Stomach (tissue), 4 donors: ENCODE data around the gene RFC2.

Source experiments
- POLR2A ChIP-seq, 4 donors: fragments of 450-650 bp; IDR thresholded peaks; one replicate each; pipeline ENCODE4 v1.6.1; 2016; ENCODE audit warnings: antibody characterized with exemption in 4 of 4, control low read depth in 2 of 4, mild to moderate bottlenecking in 1 of 4, moderate library complexity in 1 of 4
- POLR2AphosphoS5 ChIP-seq, 3 donors: sonication (generic); formaldehyde crosslinking; IDR thresholded peaks; one replicate each; pipeline ENCODE4 v1.6.1; 2016; ENCODE audit warnings: antibody characterized with exemption in 3 of 3
- TF ChIP-seq, protein P1 (sequence below), 7 experiments: fragments of 450-650 bp in 4 of 7; fragments of 200-600 bp in 3 of 7; sonication (generic) in 3 of 7; IDR thresholded peaks; one replicate each; pipeline ENCODE4 v1.5.1; 2016 to 2019; ENCODE audit warnings: antibody characterized with exemption in 7 of 7, control low read depth in 2 of 7, mild to moderate bottlenecking in 1 of 7

DNA sequence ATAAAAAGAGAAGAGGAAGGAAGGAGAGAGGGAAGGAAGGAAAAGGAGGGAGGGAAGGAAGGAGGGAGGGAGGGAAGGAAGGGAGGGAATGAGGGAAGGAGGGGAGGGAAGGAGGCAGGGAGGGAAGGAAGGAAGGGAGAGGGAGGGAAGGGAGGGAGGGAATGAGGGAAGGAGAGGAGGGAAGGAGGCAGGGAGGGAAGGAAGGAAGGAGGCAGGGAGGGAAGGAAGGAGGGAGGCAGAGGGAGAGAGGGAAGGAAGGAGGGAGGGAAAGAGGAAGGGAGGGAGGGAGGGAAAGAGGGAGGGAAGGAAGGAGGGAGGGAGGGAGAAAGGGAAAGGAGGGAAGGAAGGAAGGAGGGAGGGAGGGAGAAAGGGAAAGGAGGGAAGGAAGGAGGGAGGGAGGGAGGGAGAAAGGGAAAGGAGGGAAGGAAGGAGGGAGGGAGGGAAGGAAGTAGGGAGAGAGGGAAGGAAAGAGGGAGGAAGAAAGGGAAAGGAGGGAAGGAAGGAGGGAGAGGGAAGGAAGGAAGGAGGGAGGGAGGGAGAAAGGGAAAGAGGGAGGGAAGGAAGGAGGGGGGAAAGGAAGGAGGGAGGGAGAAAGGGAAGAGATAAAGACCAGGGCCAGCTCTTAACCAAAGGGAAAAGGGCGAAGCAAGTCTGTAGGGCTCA, 50.1 kb downstream of the RFC2 start:
- TF ChIP-seq, protein P1, sequence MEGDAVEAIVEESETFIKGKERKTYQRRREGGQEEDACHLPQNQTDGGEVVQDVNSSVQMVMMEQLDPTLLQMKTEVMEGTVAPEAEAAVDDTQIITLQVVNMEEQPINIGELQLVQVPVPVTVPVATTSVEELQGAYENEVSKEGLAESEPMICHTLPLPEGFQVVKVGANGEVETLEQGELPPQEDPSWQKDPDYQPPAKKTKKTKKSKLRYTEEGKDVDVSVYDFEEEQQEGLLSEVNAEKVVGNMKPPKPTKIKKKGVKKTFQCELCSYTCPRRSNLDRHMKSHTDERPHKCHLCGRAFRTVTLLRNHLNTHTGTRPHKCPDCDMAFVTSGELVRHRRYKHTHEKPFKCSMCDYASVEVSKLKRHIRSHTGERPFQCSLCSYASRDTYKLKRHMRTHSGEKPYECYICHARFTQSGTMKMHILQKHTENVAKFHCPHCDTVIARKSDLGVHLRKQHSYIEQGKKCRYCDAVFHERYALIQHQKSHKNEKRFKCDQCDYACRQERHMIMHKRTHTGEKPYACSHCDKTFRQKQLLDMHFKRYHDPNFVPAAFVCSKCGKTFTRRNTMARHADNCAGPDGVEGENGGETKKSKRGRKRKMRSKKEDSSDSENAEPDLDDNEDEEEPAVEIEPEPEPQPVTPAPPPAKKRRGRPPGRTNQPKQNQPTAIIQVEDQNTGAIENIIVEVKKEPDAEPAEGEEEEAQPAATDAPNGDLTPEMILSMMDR (IDR thresholded peaks at IDR 0.05) = no peak
- TF ChIP-seq POLR2A (IDR thresholded peaks at IDR 0.05) (no peak), POLR2AphosphoS5 (IDR thresholded peaks at IDR 0.05) (no peak)
